Thyroid gland (tissue), 4 donors: ENCODE data around the gene CLSTN1.

Experiments used
- CTCF ChIP-seq, 6 experiments: fragments of 200-600 bp in 3 of 6; fragments of 450-650 bp in 3 of 6; sonication (generic) in 3 of 6; IDR thresholded peaks; one replicate each; pipeline ENCODE4 v1.5.1; 2016 to 2019; ENCODE audit warnings: antibody characterized with exemption in 6 of 6, mild to moderate bottlenecking in 2 of 6, inconsistent platforms in 1 of 6, moderate library complexity in 1 of 6
- POLR2A ChIP-seq, 2 donors: fragments of 450-650 bp; IDR thresholded peaks; one replicate each; pipeline ENCODE4 v1.6.1; 2017; ENCODE audit warnings: antibody characterized with exemption in 2 of 2, mild to moderate bottlenecking in 2 of 2, moderate library complexity in 1 of 2

GRCh38 chr1:9826087-9826486 lies 2.3 kb upstream of the CLSTN1 start:
- TF ChIP-seq CTCF (IDR thresholded peaks at IDR 0.05) = no peak
- TF ChIP-seq POLR2A (IDR thresholded peaks at IDR 0.05) = no peak
